HepG2 (cell line): Measurements from ENCODE around the gene FAM149A. TPM values are rescaled to one million over a fixed set of nuclear protein-coding genes. Genes with fewer than 3 reads are reported as not detected.

Experiments
- BRCA1 ChIP-seq: sonication (generic); formaldehyde crosslinking; IDR thresholded peaks from 2 replicates; pipeline ENCODE4 v1.4.0; 2020; ENCODE audit warnings: missing genetic modification reagents
- ELF1 ChIP-seq: sonication (generic); formaldehyde crosslinking; IDR thresholded peaks from 2 replicates; pipeline ENCODE4 v1.4.0; 2020; ENCODE audit warnings: missing genetic modification reagents
- HIC2 ChIP-seq: sonication (generic); formaldehyde crosslinking; IDR thresholded peaks from 2 replicates; pipeline ENCODE4 v1.9.0; 2022; ENCODE audit warnings: low read depth, missing genetic modification reagents
- HNF1B ChIP-seq: sonication (generic); formaldehyde crosslinking; IDR thresholded peaks from 2 replicates; pipeline ENCODE4 v1.5.1; 2020; ENCODE audit warnings: mild to moderate bottlenecking, moderate library complexity, missing genetic modification reagents
- KMT2A ChIP-seq: sonication (generic); formaldehyde crosslinking; IDR thresholded peaks from 2 replicates; pipeline ENCODE4 v1.4.0; 2020; ENCODE audit warnings: missing genetic modification reagents
- MAX ChIP-seq: IDR thresholded peaks from 2 replicates; pipeline ENCODE4 v1.6.1; 2012; ENCODE audit warnings: inconsistent platforms
- NONO ChIP-seq, 2 experiments: fragments of 450-650 bp in 1 of 2; sonication (generic) in 1 of 2; formaldehyde crosslinking in 1 of 2; IDR thresholded peaks in 1 of 2; conservative IDR thresholded peaks in 1 of 2; 2 replicates each; pipeline versions ENCODE4 v1.6.1 to v1.8.0; 2017 to 2022; ENCODE audit warnings: mild to moderate bottlenecking in 1 of 2, missing genetic modification reagents in 1 of 2, moderate library complexity in 1 of 2
- PCBP2 ChIP-seq: fragments of 200-400 bp; formaldehyde crosslinking; optimal IDR thresholded peaks from 2 replicates; pipeline ENCODE3; 2018; ENCODE audit warnings: low read length, low read depth; ENCODE audit not compliant: poor library complexity, severe bottlenecking
- SCMH1 ChIP-seq: sonication (generic); formaldehyde crosslinking; IDR thresholded peaks from 2 replicates; pipeline ENCODE4 v1.9.0; 2021; ENCODE audit warnings: missing genetic modification reagents, mild to moderate bottlenecking, borderline replicate concordance
- SRSF1 ChIP-seq: fragments of 200-400 bp; formaldehyde crosslinking; optimal IDR thresholded peaks from 2 replicates; pipeline ENCODE3; 2017; ENCODE audit warnings: mild to moderate bottlenecking, low read depth, low read length, moderate library complexity
- SSRP1 ChIP-seq: IDR thresholded peaks from 2 replicates; pipeline ENCODE4 v1.6.1; 2016; ENCODE audit warnings: control low read depth
- TSC22D2 ChIP-seq: sonication (generic); formaldehyde crosslinking; IDR thresholded peaks from 2 replicates; pipeline ENCODE4 v1.5.1; 2020; ENCODE audit warnings: missing genetic modification reagents, mild to moderate bottlenecking, borderline replicate concordance
- ZBTB20 ChIP-seq: sonication (generic); formaldehyde crosslinking; IDR thresholded peaks from 2 replicates; pipeline ENCODE4 v1.8.1; 2023; ENCODE audit warnings: missing genetic modification reagents, low read depth, mild to moderate bottlenecking, borderline replicate concordance
- ZNF18 ChIP-seq: sonication (generic); formaldehyde crosslinking; IDR thresholded peaks from 2 replicates; pipeline ENCODE4 v1.8.0; 2022; ENCODE audit warnings: mild to moderate bottlenecking, missing genetic modification reagents; ENCODE audit not compliant: insufficient replicate concordance
- ZNF207 ChIP-seq: fragments of 450-650 bp; IDR thresholded peaks from 2 replicates; pipeline ENCODE4 v1.6.1; 2016; ENCODE audit warnings: antibody characterized with exemption, borderline replicate concordance
- ZNF251 ChIP-seq: sonication (generic); formaldehyde crosslinking; IDR thresholded peaks from 2 replicates; pipeline ENCODE4 v1.9.0; 2021; ENCODE audit warnings: mild to moderate bottlenecking, missing genetic modification reagents
- ZNF256 ChIP-seq: sonication (generic); formaldehyde crosslinking; conservative IDR thresholded peaks from 2 replicates; pipeline ENCODE4 v1.4.0; 2020; ENCODE audit warnings: missing genetic modification reagents
- ZNF432 ChIP-seq: sonication (generic); formaldehyde crosslinking; IDR thresholded peaks from 2 replicates; pipeline ENCODE4 v1.5.0; 2020; ENCODE audit warnings: missing genetic modification reagents, mild to moderate bottlenecking, borderline replicate concordance
- ZNF512B ChIP-seq: sonication (generic); formaldehyde crosslinking; IDR thresholded peaks from 2 replicates; pipeline ENCODE4 v1.5.1; 2020; ENCODE audit warnings: missing genetic modification reagents, mild to moderate bottlenecking, borderline replicate concordance
- ZNF549 ChIP-seq: sonication (generic); formaldehyde crosslinking; IDR thresholded peaks from 2 replicates; pipeline ENCODE4 v1.5.0; 2020; ENCODE audit warnings: missing genetic modification reagents
- ZNF678 ChIP-seq: sonication (generic); formaldehyde crosslinking; IDR thresholded peaks from 2 replicates; pipeline ENCODE4 v1.4.0; 2020; ENCODE audit warnings: mild to moderate bottlenecking, missing genetic modification reagents
- ZNF75D ChIP-seq: sonication (generic); formaldehyde crosslinking; IDR thresholded peaks from 2 replicates; pipeline ENCODE4 v1.8.1; 2023; ENCODE audit warnings: missing genetic modification reagents, mild to moderate bottlenecking, borderline replicate concordance
- polyA plus RNA-seq, 8 experiments: library from polyadenylated mRNA; depleted of rRNA in 3 of 8; stranded (reverse) in 7 of 8; unstranded in 1 of 8; fragments of >200 nt; fragmentation: Illumina TruSeq in 4 of 8; extraction: Trizol in 4 of 8; gene quantifications; 2 replicates each; pipeline versions ENCODE4 v1.2.1 to v1.2.3, GENCODE V29; 2011 to 2016; ENCODE audit warnings: low read depth in 4 of 8, missing spikeins in 1 of 8, mixed read lengths in 1 of 8; ENCODE audit not compliant: insufficient read depth in 1 of 8
- total RNA-seq, 5 experiments: library from RNA; depleted of rRNA; stranded (reverse); fragments of >200 nt; fragmentation: Illumina TruSeq; extraction: Trizol; gene quantifications; 2 replicates each; pipeline ENCODE4 v1.2.3, GENCODE V29; 2016; ENCODE audit warnings: low read depth in 1 of 5

FAM149A gene
- total and polyA plus RNA-seq, 2 of the 13 experiments (the other 11 are each of a cell fraction or from before 2014, with no cell fraction given): not detected

- no peak for TF ChIP-seq SCMH1
- TF ChIP-seq MAX: no peak; the same call in 1 of the 2 replicates
- no peak for TF ChIP-seq ZNF549
- no peak for TF ChIP-seq BRCA1 (CRISPR knock-in tag)
- no peak for TF ChIP-seq ZNF256 (CRISPR knock-in tag)
- TF ChIP-seq NONO (IDR thresholded peaks at IDR 0.05): no peak
- TF ChIP-seq NONO (CRISPR knock-in tag; conservative IDR thresholded peaks at IDR 0.05): peak; percentile 31; the same call in 1 of the 2 replicates
- no peak for TF ChIP-seq ELF1 (CRISPR knock-in tag)
- no peak for TF ChIP-seq ZNF18 (CRISPR knock-in tag)
- no peak for TF ChIP-seq PCBP2
- no peak for TF ChIP-seq TSC22D2 (CRISPR knock-in tag)
- peak; percentile 33; the same call in 1 of the 2 replicates for TF ChIP-seq HNF1B (CRISPR knock-in tag)
- TF ChIP-seq SSRP1 (CRISPR knock-in tag): no peak
- no peak for TF ChIP-seq HIC2
- TF ChIP-seq ZBTB20 (CRISPR knock-in tag): no peak
- TF ChIP-seq SRSF1: no peak
- TF ChIP-seq ZNF512B (CRISPR knock-in tag): peak; percentile 83; the same call in 1 of the 2 replicates
- no peak for TF ChIP-seq ZNF75D (CRISPR knock-in tag)
- TF ChIP-seq KMT2A: 0 out of 2 replicates have a peak, but pooled peaks have one; percentile 7
- no peak for TF ChIP-seq ZNF432 (CRISPR knock-in tag)
- 0 out of 2 replicates have a peak, but pooled peaks have one; percentile 51 for TF ChIP-seq ZNF678
- no peak for TF ChIP-seq ZNF207
- TF ChIP-seq ZNF251 (CRISPR knock-in tag): no peak
Observed at GRCh38 chr4:186192066-186192612, 87.6 kb downstream of the FAM149A start (continued).
